Pons (tissue), 1 donor: ENCODE measurements around the gene IFT57.
A peak's percentile ranks its signal among the peaks of the same experiment; 100 is the strongest.
"Not testable (repeated sequence)": the region's sequence is repeated elsewhere in the genome, so short reads cannot be mapped to it uniquely, and the experiment has no call there.

Experiments used
- DNase-seq: peaks from one replicate; pipeline ENCODE4 v3.0.0-alpha.2; 2016; ENCODE audit warnings: low spot score

Gene IFT57, protein sequence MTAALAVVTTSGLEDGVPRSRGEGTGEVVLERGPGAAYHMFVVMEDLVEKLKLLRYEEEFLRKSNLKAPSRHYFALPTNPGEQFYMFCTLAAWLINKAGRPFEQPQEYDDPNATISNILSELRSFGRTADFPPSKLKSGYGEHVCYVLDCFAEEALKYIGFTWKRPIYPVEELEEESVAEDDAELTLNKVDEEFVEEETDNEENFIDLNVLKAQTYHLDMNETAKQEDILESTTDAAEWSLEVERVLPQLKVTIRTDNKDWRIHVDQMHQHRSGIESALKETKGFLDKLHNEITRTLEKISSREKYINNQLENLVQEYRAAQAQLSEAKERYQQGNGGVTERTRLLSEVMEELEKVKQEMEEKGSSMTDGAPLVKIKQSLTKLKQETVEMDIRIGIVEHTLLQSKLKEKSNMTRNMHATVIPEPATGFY

DNA sequence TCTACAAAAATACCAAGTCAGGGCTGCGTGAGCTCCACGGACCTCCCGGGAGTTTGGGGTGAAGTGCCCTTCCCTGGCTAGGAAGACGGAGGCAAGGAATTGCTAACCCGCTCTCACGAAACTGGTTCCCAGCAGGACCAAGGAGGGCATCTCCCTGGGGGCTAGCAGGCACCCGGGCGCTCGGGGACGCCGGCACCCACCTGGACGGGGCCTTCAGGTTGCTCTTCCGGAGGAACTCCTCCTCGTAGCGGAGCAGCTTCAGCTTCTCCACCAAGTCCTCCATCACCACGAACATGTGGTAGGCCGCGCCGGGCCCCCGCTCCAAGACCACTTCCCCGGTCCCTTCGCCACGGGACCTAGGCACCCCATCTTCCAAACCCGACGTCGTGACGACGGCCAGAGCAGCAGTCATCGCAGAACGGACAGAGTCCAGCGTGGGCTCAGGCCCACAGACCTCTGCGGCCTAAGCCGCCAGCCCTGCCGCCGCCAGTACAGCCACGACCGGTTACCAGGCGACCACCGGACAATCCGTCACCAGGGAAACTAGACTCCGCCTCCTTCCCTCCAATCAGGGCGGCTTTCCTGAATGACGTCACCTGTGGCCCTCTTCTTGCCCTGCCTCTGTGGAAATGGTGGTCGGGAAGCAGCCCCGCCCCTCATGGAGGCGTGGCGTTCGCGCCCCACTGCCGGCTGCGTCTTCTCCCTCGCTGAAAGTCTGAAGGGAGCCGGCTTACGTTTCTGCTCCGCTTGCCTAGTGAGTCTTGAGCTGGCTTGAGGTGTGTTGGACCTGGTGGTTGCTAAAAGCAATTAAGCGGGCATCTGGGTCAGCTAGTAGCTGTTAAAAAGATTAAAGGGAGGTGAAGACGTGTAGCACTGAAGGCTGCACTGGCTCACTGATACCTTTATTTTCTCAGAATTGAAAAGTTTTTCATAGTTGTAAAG is at the start of gene IFT57:
TSS of gene IFT57 (minus strand) at position 514 of the 942 bp plus-strand sequence. CDS start at position 412, 102 bp downstream.
- DNase-seq, result peak; percentile 99

- DNase-seq, result no peak
Observed at GRCh38 chr3:108271626-108272025, 49.4 kb upstream of the IFT57 start.

DNA sequence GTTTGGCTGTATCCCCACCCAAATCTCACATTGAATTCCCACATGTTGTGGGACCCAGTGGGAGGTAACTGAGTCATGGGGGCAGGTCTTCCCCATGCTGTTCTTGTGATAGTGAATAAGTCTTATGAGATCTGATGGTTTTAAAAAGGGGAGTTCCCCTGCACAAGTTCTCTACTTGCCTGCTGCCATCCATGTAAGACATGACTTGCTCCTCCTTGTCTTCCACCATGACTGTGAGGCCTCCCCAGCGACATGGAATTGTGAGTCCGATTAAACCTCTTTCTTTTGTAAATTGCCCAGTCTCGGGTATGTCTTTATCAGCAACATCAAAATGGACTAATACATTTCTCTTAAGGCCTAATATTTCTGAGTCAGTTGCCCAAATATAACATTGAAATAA is 46.0 kb upstream of the IFT57 start:
- DNase-seq, result not testable (repeated sequence)

DNA sequence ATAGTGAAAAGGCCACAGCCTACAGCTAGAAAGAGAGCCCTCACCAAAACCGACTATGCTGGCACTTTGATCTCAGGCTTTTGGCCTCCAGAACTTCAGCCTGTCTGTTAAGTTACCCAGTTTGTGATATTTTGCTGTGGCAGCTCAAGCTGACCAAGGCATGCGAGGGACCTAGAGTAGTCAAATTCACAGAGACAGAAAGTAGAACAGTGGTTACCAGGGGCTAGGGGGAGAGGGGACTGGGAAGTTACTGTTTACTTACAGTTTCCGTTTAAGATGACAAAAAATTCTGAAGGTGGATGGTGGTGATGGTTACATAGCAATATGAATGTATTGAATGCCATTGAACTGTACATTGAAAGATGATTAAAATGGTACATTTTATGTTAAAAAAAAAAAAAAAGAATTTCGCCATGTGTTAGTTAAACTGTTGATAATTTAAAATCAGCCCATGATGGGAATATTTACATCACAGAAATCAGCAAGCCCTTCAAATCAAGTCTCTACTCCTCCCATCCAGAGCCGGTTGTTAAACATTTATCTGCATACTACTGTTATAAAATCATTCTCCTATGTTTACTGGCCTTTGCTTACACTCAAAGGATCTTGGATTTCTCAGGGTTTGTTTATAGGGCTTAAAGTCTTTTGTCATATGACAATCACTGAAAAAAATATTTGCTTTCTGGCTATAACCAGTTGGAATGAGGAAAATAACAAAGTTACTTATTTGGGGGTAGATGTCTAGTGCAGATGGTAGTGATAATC is 42.5 kb upstream of the IFT57 start:
- DNase-seq, result not testable (repeated sequence)

DNA sequence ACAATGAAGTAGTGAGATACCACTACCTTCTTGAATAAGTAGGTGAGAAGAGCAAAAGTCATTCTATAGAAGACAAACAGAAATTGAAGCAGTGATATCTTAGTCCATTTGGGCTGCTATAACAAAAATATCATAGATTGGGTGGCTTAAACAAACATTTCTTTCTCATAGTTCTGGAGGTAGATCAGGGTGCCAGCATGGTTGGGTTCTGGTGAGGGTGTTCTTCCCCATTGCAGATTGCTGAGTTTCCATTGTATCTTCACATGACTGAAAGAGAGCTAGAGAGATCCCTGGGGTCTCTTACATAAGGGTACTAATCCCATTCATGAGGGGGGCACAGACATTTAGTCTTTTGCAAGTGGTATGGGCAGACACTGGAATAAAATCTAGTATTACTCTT is 32.9 kb upstream of the IFT57 start:
- no peak for DNase-seq

GRCh38 chr3:108251844-108252243 is 29.6 kb upstream of the IFT57 start:
- no peak for DNase-seq

GRCh38 chr3:108251265-108251664 is 29.0 kb upstream of the IFT57 start:
- DNase-seq, result no peak

DNA sequence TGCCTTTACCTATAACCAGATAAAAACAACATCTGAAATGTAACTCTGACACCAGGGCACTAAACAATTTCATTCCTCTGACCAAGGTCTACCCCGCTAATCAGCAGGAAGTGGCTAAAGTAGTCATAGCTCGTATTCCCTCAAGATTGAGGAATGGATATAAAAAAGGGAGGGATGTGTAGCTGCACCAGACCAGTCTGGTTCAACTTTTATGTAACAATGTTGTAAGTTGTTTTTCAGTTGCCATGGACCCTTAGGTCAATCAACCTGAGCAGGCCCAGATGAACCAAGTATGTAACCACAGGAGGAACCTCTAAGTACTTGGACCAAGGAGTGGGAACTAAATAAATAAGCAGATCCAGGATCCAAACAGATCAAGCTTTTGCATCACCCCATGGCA is 28.4 kb upstream of the IFT57 start:
- DNase-seq, result no peak

DNA sequence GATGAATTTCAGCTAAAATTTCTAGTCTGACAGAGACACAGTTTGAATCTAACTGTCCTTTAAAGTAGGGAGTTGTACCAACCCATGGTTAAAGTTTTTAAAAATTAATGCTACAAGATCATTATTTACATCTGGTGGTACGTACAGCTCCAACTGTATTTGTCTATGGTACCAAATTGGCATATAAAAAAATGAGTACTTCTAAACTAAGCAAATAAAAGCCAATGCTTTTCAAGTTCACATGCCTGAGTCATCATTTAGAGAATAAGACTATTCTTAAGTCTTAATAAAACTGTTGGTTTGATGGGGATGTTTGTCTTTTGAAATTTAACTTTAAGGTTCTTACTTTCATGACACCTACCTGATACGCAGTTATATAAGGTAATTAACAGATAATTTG is 21.0 kb upstream of the IFT57 start:
- no peak for DNase-seq

- DNase-seq, result no peak
Observed at GRCh38 chr3:108242776-108243175, 20.6 kb upstream of the IFT57 start.

DNA sequence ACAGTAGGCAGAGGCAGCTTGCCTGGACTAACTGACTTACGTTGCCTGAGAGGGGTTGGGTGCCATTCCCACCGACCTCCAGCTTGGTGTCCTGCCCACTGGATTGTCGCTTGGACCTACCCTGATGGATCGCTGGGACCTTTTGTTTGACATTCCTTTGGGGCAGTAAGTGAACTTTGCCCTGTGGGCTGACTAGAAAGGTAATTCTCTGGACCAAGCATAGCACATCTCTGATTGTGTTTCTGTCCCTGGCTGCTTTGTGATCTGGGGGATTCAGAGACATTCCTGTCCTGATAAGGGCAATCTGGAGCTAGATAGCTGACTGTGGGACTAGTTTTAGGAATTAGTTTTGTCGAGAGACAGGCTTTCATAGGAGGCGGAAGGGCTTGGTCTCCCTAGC is 19.5 kb upstream of the IFT57 start:
- no peak for DNase-seq

- no peak for DNase-seq
Observed at GRCh38 chr3:108241146-108241545, 18.9 kb upstream of the IFT57 start.

- no peak for DNase-seq
Observed at GRCh38 chr3:108239082-108239481, 16.9 kb upstream of the IFT57 start.

GRCh38 chr3:108235290-108235689 is 13.1 kb upstream of the IFT57 start:
- DNase-seq, result no peak

- DNase-seq, result no peak
Observed at GRCh38 chr3:108234387-108234957, 12.2 kb upstream of the IFT57 start.

DNA sequence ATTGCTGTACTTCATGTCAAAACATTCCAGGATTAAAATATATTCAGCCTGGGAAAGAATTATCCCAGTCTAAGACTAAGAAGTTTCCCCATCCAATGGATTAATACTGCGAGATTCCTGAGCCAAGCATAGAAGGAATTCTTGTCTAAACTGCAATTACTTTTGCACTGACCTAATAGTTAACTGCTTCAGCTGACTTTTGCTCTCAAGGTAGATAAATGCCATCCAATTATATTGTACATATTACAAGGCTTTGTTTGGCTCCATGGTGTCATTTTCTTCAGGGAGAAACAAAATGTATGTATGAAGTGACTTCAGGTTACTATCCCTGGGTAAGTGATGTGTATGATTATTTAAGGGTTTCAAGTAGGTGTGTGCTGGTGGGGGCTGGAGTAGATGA is 6.1 kb upstream of the IFT57 start:
- no peak for DNase-seq

DNA sequence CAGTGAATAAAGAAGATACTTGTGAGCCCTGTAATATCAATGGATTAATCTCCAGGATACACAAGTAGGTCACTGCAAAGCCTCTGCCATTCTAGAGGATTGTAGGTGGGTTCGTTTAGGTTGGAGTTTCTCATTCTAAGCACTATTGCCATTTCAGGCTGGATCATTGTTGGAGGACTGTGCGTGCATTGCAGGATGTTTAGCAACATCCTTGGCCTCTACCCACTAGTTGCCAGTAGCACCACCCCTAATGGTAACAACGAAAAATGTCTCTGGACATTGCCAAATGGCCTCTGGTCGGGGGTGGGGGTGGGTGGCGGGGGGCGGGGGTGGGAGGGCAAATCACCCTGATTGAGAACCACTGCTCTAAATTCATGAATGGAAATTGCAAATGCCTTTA is 4.9 kb upstream of the IFT57 start:
- no peak for DNase-seq

DNA sequence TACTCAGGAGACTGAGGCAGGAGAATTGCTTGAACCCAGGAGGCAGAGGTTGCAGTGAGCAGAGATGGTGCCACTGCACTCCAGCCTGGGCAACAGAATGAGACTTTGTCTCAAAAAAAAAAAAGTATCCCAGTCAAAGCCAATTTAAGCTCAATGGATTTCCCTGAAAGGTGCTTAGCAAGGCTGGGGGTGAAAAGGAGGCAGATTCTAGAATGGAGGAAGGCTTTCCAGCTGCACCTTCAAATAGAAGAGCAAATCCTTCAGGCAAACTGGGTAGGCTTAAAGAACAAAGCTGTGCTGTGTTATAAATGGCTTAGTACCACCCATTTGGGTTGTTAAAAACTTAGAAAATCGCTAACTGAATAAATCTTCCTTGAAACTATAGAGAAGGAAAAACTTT is 3.0 kb upstream of the IFT57 start:
- DNase-seq, result no peak

DNA sequence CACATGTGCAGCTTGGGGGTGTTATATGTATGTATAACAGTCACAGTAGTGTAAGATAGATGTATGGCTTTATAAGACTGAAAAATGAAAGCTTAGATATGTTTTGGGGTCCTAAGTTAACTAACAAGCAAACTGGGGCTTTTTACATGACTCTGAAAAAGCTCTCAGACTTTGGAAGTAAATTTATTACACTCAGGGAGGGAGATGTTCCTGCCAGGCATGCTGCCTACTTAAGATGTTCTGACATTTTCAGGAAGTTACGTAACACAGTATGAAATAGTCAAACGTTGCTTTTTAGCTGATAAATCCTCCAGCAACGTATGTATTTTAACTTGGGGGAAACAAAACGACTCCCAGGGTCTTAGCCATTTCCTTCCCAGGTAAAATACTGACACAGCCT is 1.7 kb upstream of the IFT57 start:
- DNase-seq, result peak; percentile 29

DNA sequence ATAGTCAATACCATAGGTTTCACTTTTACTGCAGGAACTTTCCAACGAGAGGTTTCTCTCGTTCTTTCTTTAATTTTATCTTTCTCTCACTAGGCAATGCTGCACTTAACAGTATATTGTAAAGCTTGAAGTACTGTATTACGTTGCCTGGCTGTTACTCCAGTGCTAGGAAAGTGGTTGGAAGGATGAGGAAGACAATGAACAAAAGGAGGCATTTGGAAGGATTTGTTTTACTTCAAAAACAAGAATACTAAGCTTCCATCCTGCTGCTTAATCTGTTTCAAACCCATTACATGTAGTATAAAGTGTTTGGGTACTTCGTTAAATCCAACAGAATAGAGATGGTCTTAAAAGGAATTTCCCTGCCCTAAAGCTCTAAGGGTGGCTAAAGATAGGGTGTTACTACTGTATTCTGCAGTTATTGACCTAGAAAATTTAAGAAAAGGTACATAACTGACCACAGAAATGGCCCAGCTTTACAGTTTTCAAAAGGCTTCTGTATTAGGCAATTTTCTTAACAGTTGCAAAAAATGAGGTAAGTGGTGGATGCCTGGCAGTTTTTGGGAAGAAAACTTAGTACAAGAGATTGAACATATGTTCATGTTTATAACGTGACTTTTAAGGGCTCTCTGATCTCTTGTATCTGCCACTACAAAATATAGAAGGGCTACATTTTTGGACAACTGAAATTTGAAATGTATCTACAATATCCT is 785 bp upstream of the IFT57 start:
- DNase-seq, result peak; percentile 59

DNA sequence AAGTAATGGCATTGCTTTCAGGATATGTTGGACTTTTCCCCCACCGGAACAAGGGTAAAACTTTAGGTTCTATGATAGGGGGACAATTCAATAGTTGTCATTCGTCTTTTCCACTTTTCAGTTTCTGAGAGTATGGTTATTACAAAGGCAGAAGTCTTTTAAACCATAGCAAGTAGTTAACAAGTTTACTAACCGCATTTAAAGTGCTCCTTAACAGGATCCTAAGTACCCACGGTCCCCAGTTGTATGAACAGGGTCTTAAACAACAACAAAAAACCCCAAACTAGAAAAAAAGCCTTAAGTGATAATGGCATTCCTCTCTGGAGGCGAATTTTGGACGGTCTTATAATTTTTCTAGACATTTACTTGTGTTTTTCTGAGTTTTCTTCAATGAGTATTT is 831 bp downstream of the IFT57 start:
- peak; percentile 26 for DNase-seq
